HFFc6 (cell line): ENCODE data around the gene RBM33. TPM values are rescaled to one million over a fixed set of nuclear protein-coding genes. Genes with fewer than 3 reads are reported as not detected.

Experiments
- DNase-seq: peaks from one replicate; pipeline ENCODE4 v3.0.0-alpha.2; 2018
- H3K27ac Mint-ChIP-seq: 2 replicates; pipeline ENCODE4 v1.8.0; 2020; ENCODE audit warnings: mild to moderate bottlenecking, mixed read lengths
- H3K27me3 Mint-ChIP-seq: 2 replicates; pipeline ENCODE4 v1.8.0; 2021; ENCODE audit warnings: mild to moderate bottlenecking, moderate library complexity, mixed read lengths; ENCODE audit not compliant: insufficient read depth
- H3K36me3 Mint-ChIP-seq: 2 replicates; pipeline ENCODE4 v1.8.0; 2021; ENCODE audit warnings: low read depth, mixed read lengths
- H3K4me1 Mint-ChIP-seq: 2 replicates; pipeline ENCODE4 v1.8.0; 2020; ENCODE audit warnings: low read depth, mixed read lengths
- H3K4me3 Mint-ChIP-seq: 2 replicates; pipeline ENCODE4 v1.8.0; 2020; ENCODE audit warnings: mild to moderate bottlenecking, moderate library complexity, mixed read lengths
- H3K9me3 Mint-ChIP-seq: 2 replicates; pipeline ENCODE4 v1.8.0; 2020; ENCODE audit warnings: mild to moderate bottlenecking, mixed read lengths
- total RNA-seq, 6 experiments: library from RNA; stranded (reverse); fragmentation: NEBNext Ultra II Directional; extraction: Animal tissue kit (Norgen Biotek cat#: 25700); gene quantifications; 2 replicates in 1 of 6; 3 replicates in 5 of 6; pipeline ENCODE4 v1.2.3, GENCODE V29; 2021
- TF ChIP-seq, protein P1 (sequence below): fragments of 200-600 bp; sonication (generic); IDR thresholded peaks from 2 replicates; pipeline ENCODE4 v1.5.0; 2021; ENCODE audit warnings: antibody characterized with exemption, mild to moderate bottlenecking

The RBM33 gene
- total RNA-seq, 6 experiments from 2014 or later, result 31.5 to 38.9 (median 34.5) TPM

DNA sequence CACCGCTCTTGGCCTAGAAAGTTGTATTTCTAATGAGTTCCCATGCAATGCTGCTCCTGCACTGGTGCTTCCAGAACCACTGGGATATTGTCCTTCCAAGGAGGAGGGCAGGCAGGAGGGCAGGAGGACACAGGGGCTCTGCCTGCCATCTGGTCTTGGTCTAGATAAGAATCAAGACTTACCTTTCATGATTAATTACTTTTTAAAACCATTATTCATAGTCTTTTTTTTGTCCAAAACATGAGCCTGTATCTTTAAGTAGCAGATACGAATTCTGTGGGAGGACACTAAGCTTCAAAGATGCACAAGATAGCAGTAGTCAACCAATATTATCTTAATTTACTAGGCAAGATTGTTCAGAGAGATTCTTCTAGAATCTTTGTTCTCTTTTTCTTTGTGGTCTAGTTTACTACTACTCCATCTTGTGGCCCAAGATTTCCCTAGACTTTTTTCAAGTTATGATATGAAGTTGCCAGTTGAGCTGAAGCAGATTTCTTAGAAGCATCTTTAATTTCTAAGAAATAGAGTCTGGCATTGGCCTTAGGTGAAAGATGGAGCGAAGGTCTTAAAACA lies 57.6 kb downstream of the RBM33 start:
- Mint-ChIP-seq H3K4me3 (no peak overlapping the region), H3K9me3 (no peaks in the 10 kb centered on the region), H3K27me3 (no peaks in the 10 kb centered on the region; the same call in none of the 2 replicates), H3K27ac (no peak overlapping the region), H3K4me1 (peaks cover 19% of the 10 kb centered on the region), H3K36me3 (peaks cover 19% of the 10 kb centered on the region)
- TF ChIP-seq, protein P1, sequence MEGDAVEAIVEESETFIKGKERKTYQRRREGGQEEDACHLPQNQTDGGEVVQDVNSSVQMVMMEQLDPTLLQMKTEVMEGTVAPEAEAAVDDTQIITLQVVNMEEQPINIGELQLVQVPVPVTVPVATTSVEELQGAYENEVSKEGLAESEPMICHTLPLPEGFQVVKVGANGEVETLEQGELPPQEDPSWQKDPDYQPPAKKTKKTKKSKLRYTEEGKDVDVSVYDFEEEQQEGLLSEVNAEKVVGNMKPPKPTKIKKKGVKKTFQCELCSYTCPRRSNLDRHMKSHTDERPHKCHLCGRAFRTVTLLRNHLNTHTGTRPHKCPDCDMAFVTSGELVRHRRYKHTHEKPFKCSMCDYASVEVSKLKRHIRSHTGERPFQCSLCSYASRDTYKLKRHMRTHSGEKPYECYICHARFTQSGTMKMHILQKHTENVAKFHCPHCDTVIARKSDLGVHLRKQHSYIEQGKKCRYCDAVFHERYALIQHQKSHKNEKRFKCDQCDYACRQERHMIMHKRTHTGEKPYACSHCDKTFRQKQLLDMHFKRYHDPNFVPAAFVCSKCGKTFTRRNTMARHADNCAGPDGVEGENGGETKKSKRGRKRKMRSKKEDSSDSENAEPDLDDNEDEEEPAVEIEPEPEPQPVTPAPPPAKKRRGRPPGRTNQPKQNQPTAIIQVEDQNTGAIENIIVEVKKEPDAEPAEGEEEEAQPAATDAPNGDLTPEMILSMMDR, result peak; percentile 45; the same call in 1 of the 2 replicates
- DNase-seq, result peak; percentile 4

DNA sequence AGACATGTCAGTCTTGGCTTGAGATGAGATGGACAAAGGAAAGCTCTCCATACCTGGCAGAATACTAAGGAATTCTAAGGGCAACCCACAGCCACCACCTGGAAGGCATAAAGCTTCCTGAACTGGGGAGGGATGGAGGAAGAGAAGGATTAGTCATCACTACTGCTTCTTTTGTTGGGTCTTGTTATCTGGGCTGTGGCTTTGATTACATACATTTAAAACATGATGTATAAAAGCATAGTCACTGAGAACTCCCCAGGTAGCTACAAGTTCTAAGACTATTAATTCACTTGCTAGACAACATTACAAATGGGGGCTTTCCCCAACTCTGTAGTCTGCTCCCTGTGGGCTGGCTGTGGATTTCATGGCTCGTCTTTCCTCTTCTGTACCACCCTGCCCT lies 58.2 kb downstream of the RBM33 start:
- H3K4me1 Mint-ChIP-seq, result peaks cover 14% of the 10 kb centered on the region
- peaks cover 18% of the 10 kb centered on the region for H3K36me3 Mint-ChIP-seq
- H3K9me3 Mint-ChIP-seq, result no peaks in the 10 kb centered on the region
- no peak overlapping the region for H3K4me3 Mint-ChIP-seq
- H3K27me3 Mint-ChIP-seq, result no peaks in the 10 kb centered on the region; the same call in none of the 2 replicates
- H3K27ac Mint-ChIP-seq, result peak overlapping the region; percentile 5; the same call in 1 of the 2 replicates
- TF ChIP-seq, protein P1, result no peak
- no peak for DNase-seq

DNA sequence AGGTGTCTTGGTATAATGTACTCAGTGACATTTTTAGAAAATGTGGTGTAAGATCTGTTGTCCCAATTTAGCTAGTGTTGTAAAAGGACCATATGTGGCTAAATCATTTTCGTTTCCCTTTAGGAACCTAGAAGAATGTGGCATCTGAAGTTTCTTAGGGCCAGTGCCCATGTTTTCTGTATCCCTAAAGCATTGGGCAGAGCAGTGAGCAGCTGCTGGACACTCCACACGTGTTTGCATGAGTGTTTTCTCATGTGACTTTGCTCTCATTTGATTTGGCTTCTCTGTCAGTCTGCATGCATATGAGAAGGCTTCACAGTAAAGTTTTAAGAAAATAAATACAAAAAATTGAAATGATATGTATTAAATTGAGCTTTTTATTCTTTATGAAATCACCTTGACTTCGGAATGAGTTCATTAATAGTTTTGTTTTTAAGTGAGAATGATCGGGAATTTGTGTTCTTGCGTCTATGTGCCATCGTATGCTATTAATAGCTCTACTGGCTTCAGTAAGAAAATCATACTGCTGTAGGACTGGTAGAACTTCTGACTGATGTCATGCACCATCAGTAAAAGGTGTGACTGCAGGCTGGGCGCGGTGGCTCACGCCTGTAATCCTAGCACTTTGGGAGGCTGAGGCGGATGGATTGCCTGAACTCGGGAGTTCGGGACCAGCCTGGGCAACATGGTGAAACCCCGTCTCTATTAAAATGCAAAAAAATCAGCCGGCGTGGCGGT lies 61.3 kb downstream of the RBM33 start:
- DNase-seq, result no peak
- Mint-ChIP-seq H3K27ac (no peak overlapping the region), H3K9me3 (no peaks in the 10 kb centered on the region), H3K4me3 (no peak overlapping the region), H3K36me3 (peaks cover 18% of the 10 kb centered on the region), H3K4me1 (peaks cover 14% of the 10 kb centered on the region), H3K27me3 (no peaks in the 10 kb centered on the region; the same call in none of the 2 replicates)
- TF ChIP-seq, protein P1, result no peak

DNA sequence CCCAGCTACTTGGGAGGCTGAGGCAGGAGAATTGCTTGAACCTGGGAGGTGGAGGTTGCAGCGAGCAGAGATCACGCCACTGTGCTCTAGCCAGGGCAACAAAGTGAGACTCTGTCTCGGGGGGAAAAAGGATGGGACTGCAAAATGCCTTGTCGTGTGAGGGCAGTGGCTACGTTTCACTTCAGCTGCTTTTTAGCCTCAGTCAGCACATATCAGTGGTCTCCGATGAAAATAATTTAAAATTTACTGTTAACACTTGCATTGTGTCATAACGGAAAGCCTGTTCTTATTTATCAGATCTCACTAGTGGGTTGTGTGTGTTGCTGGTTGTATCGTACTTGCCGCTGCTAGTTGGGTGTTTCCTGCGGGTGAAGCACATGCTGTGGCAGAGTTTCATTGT lies 61.9 kb downstream of the RBM33 start:
- no peak overlapping the region for H3K27ac Mint-ChIP-seq
- peaks cover 23% of the 10 kb centered on the region for H3K36me3 Mint-ChIP-seq
- TF ChIP-seq, protein P1, result no peak
- no peak overlapping the region for H3K4me3 Mint-ChIP-seq
- no peaks in the 10 kb centered on the region; the same call in none of the 2 replicates for H3K27me3 Mint-ChIP-seq
- H3K9me3 Mint-ChIP-seq, result no peaks in the 10 kb centered on the region
- H3K4me1 Mint-ChIP-seq, result peaks cover 14% of the 10 kb centered on the region
- no peak for DNase-seq

DNA sequence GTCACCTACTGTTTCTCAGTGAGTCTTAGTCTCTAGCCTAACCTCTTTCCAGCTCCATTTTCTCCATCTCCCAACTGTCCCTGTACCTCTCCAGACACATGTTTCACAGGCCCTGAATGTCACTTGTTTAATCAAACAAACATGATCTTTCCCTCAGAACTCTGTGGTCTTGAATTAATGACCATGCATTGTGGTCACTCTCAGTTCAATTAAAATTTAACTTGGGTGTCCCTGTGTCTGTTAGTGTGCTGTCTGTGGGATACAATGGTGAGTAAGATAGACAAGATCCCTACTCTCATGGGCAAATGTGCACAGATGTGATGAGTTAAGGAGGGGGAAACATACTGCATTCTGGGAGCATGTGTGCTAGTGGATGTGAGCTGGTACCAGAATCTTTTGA lies 65.0 kb downstream of the RBM33 start:
- no peaks in the 10 kb centered on the region; the same call in none of the 2 replicates for H3K27me3 Mint-ChIP-seq

More for the DNA sequence above, 65.0 kb downstream of the RBM33 start:
- Mint-ChIP-seq H3K9me3 (no peaks in the 10 kb centered on the region), H3K27ac (no peak overlapping the region), H3K4me1 (no peaks in the 10 kb centered on the region; the same call in 1 of the 2 replicates), H3K4me3 (no peak overlapping the region), H3K36me3 (peaks cover 36% of the 10 kb centered on the region)
- TF ChIP-seq, protein P1, result no peak
- DNase-seq, result no peak
